ENCODE results near the gene AJM1. TPM values are rescaled to one million over a fixed set of nuclear protein-coding genes. Genes with fewer than 3 reads are reported as not detected.
"Not testable (repeated sequence)": the region's sequence is repeated elsewhere in the genome, so short reads cannot be mapped to it uniquely, and the experiment has no call there.

Gene AJM1
- total and polyA plus RNA-seq, 4 donors: 0.63 to 26.9 (median 6.2) TPM

- Histone ChIP-seq H3K27ac (ENCODE audit: low read depth in 1 of 2, low read length in 2 of 2) (no peak overlapping the region), H3K4me3 (ENCODE audit: low read length in 2 of 2) (no peak overlapping the region), H3K4me1 (ENCODE audit: control insufficient read depth in 1 of 2, insufficient read depth in 2 of 2, low read length in 2 of 2) (no peaks in the 10 kb centered on the region), H3K36me3 (ENCODE audit: control insufficient read depth in 1 of 2, insufficient read depth in 2 of 2, low read length in 1 of 2) (peaks cover 0 to 3% of the 10 kb centered on the region in 2 donors), H3K9me3 (ENCODE audit: control insufficient read depth, low read length) (no peaks in the 10 kb centered on the region), H3K27me3 (ENCODE audit: control insufficient read depth in 1 of 2, insufficient read depth in 2 of 2, low read length in 1 of 2) (no peaks in the 10 kb centered on the region)
- intact Hi-C loops (cut with DNase I): no loop called here
- WGBS, 2 donors: 88 to 93% methylated on average over 14 of the region's 14 CpGs
- peak; percentile 47 to 63 for DNase-seq
- ATAC-seq (ENCODE audit: low FRiP score): no peak
Observed at GRCh38 chr9:136827794-136828473, 14.3 kb upstream of the AJM1 start.

- H3K9me3 ChIP-seq (ENCODE audit: control insufficient read depth, low read length): no peaks in the 10 kb centered on the region
- H3K36me3 ChIP-seq (ENCODE audit: control insufficient read depth in 1 of 2, insufficient read depth in 2 of 2, low read length in 1 of 2): peaks cover 0 to 3% of the 10 kb centered on the region in 2 donors
- H3K4me1 ChIP-seq (ENCODE audit: control insufficient read depth in 1 of 2, insufficient read depth in 2 of 2, low read length in 2 of 2): no peaks in the 10 kb centered on the region
- no peaks in the 10 kb centered on the region for H3K27me3 ChIP-seq (ENCODE audit: control insufficient read depth in 1 of 2, insufficient read depth in 2 of 2, low read length in 1 of 2)
- H3K4me3 ChIP-seq (ENCODE audit: low read length in 2 of 2): no peak overlapping the region
- ATAC-seq (ENCODE audit: low FRiP score): no peak
- 95% methylated on average over 31 of the region's 31 CpGs for WGBS, 2 donors
- DNase-seq: peak in 1 of 2 donors; percentile 55
- intact Hi-C loops (cut with DNase I): no loop called here
- no peak overlapping the region for H3K27ac ChIP-seq (ENCODE audit: low read depth in 1 of 2, low read length in 2 of 2)
Observed at GRCh38 chr9:136828474-136829140, 13.7 kb upstream of the AJM1 start.

GRCh38 chr9:136829412-136829811 is 12.9 kb upstream of the AJM1 start:
- no peaks in the 10 kb centered on the region for H3K4me1 ChIP-seq (ENCODE audit: control insufficient read depth in 1 of 2, insufficient read depth in 2 of 2, low read length in 2 of 2)
- H3K27ac ChIP-seq (ENCODE audit: low read depth in 1 of 2, low read length in 2 of 2): no peak overlapping the region
- H3K9me3 ChIP-seq (ENCODE audit: control insufficient read depth, low read length): no peaks in the 10 kb centered on the region
- ATAC-seq (ENCODE audit: low FRiP score) (no peak), DNase-seq (peak; percentile 38 to 51)
- peaks cover 0 to 3% of the 10 kb centered on the region in 2 donors for H3K36me3 ChIP-seq (ENCODE audit: control insufficient read depth in 1 of 2, insufficient read depth in 2 of 2, low read length in 1 of 2)
- intact Hi-C loops (cut with DNase I): no loop called here
- WGBS, 2 donors: 90% methylated on average over 14 of the region's 14 CpGs
- H3K4me3 ChIP-seq (ENCODE audit: low read length in 2 of 2): no peak overlapping the region
- H3K27me3 ChIP-seq (ENCODE audit: control insufficient read depth in 1 of 2, insufficient read depth in 2 of 2, low read length in 1 of 2): no peaks in the 10 kb centered on the region

- Histone ChIP-seq H3K9me3 (ENCODE audit: control insufficient read depth, low read length) (no peaks in the 10 kb centered on the region), H3K27ac (ENCODE audit: low read depth in 1 of 2, low read length in 2 of 2) (no peak overlapping the region), H3K4me1 (ENCODE audit: control insufficient read depth in 1 of 2, insufficient read depth in 2 of 2, low read length in 2 of 2) (no peaks in the 10 kb centered on the region), H3K4me3 (ENCODE audit: low read length in 2 of 2) (no peak overlapping the region), H3K27me3 (ENCODE audit: control insufficient read depth in 1 of 2, insufficient read depth in 2 of 2, low read length in 1 of 2) (no peaks in the 10 kb centered on the region), H3K36me3 (ENCODE audit: control insufficient read depth in 1 of 2, insufficient read depth in 2 of 2, low read length in 1 of 2) (peaks cover 0 to 3% of the 10 kb centered on the region in 2 donors)
- 90 to 91% methylated on average over 41 of the region's 41 CpGs for WGBS, 2 donors
- intact Hi-C loops (cut with DNase I): no loop called here
- peak; percentile 45 to 74 for DNase-seq
- ATAC-seq (ENCODE audit: low FRiP score): peak; percentile 14
Observed at GRCh38 chr9:136829981-136830885, 12.0 kb upstream of the AJM1 start.

- Histone ChIP-seq H3K36me3 (ENCODE audit: control insufficient read depth in 1 of 2, insufficient read depth in 2 of 2, low read length in 1 of 2) (no peaks in the 10 kb centered on the region), H3K4me1 (ENCODE audit: control insufficient read depth in 1 of 2, insufficient read depth in 2 of 2, low read length in 2 of 2) (no peaks in the 10 kb centered on the region), H3K27ac (ENCODE audit: low read depth in 1 of 2, low read length in 2 of 2) (no peak overlapping the region), H3K27me3 (ENCODE audit: control insufficient read depth in 1 of 2, insufficient read depth in 2 of 2, low read length in 1 of 2) (no peaks in the 10 kb centered on the region), H3K4me3 (ENCODE audit: low read length in 2 of 2) (no peak overlapping the region), H3K9me3 (ENCODE audit: control insufficient read depth, low read length) (no peaks in the 10 kb centered on the region)
- ATAC-seq (ENCODE audit: low FRiP score) (no peak), DNase-seq (peak in 1 of 2 donors; percentile 55)
- WGBS, 2 donors: 92% methylated on average over 30 of the region's 30 CpGs
- intact Hi-C loops (cut with DNase I): no loop called here
Observed at GRCh38 chr9:136831002-136831719, 11.1 kb upstream of the AJM1 start.

GRCh38 chr9:136831720-136832104 is 10.6 kb upstream of the AJM1 start:
- H3K36me3 ChIP-seq (ENCODE audit: control insufficient read depth in 1 of 2, insufficient read depth in 2 of 2, low read length in 1 of 2): no peaks in the 10 kb centered on the region
- H3K4me1 ChIP-seq (ENCODE audit: control insufficient read depth in 1 of 2, insufficient read depth in 2 of 2, low read length in 2 of 2): no peaks in the 10 kb centered on the region
- intact Hi-C loops (cut with DNase I): no loop called here
- no peaks in the 10 kb centered on the region for H3K9me3 ChIP-seq (ENCODE audit: control insufficient read depth, low read length)
- DNase-seq (peak; percentile 44 to 72), ATAC-seq (ENCODE audit: low FRiP score) (no peak)
- no peak overlapping the region for H3K27ac ChIP-seq (ENCODE audit: low read depth in 1 of 2, low read length in 2 of 2)
- H3K4me3 ChIP-seq (ENCODE audit: low read length in 2 of 2): no peak overlapping the region
- H3K27me3 ChIP-seq (ENCODE audit: control insufficient read depth in 1 of 2, insufficient read depth in 2 of 2, low read length in 1 of 2): no peaks in the 10 kb centered on the region
- WGBS, 2 donors: 86 to 87% methylated on average over 23 of the region's 23 CpGs

- no peaks in the 10 kb centered on the region for H3K4me1 ChIP-seq (ENCODE audit: control insufficient read depth in 1 of 2, insufficient read depth in 2 of 2, low read length in 2 of 2)
- H3K27ac ChIP-seq (ENCODE audit: low read depth in 1 of 2, low read length in 2 of 2): no peak overlapping the region
- no peaks in the 10 kb centered on the region for H3K9me3 ChIP-seq (ENCODE audit: control insufficient read depth, low read length)
- ATAC-seq (ENCODE audit: low FRiP score): no peak
- no peak overlapping the region for H3K4me3 ChIP-seq (ENCODE audit: low read length in 2 of 2)
- H3K27me3 ChIP-seq (ENCODE audit: control insufficient read depth in 1 of 2, insufficient read depth in 2 of 2, low read length in 1 of 2): no peaks in the 10 kb centered on the region
- DNase-seq: peak in 1 of 2 donors; percentile 61
- WGBS, 2 donors: 89 to 90% methylated on average over 9 of the region's 9 CpGs
- H3K36me3 ChIP-seq (ENCODE audit: control insufficient read depth in 1 of 2, insufficient read depth in 2 of 2, low read length in 1 of 2): no peaks in the 10 kb centered on the region
- intact Hi-C loops (cut with DNase I): no loop called here
Observed at GRCh38 chr9:136832581-136832980, 9.7 kb upstream of the AJM1 start.

GRCh38 chr9:136833381-136834048 is 8.8 kb upstream of the AJM1 start:
- H3K9me3 ChIP-seq (ENCODE audit: control insufficient read depth, low read length); H3K4me1 ChIP-seq (ENCODE audit: control insufficient read depth in 1 of 2, insufficient read depth in 2 of 2, low read length in 2 of 2); intact Hi-C loops (cut with DNase I); DNase-seq; H3K36me3 ChIP-seq (ENCODE audit: control insufficient read depth in 1 of 2, insufficient read depth in 2 of 2, low read length in 1 of 2); H3K4me3 ChIP-seq (ENCODE audit: low read length in 2 of 2); H3K27me3 ChIP-seq (ENCODE audit: control insufficient read depth in 1 of 2, insufficient read depth in 2 of 2, low read length in 1 of 2); H3K27ac ChIP-seq (ENCODE audit: low read depth in 1 of 2, low read length in 2 of 2); ATAC-seq (ENCODE audit: low FRiP score): not testable (repeated sequence)
- 82 to 86% methylated on average over 16 of the region's 16 CpGs for WGBS, 2 donors
